Skeletal muscle satellite cell (primary cell): ENCODE measurements around the gene CCDC172.

Experiments
- H3K27me3 ChIP-seq: 2 replicates; pipeline ENCODE4 v1.7.0; 2013; ENCODE audit warnings: low read length; ENCODE audit not compliant: control insufficient read depth, insufficient read depth
- H3K36me3 ChIP-seq: 2 replicates; pipeline ENCODE4 v1.7.0; 2013; ENCODE audit warnings: mild to moderate bottlenecking, control low read depth, low read length; ENCODE audit not compliant: insufficient read depth
- H3K4me1 ChIP-seq: 2 replicates; pipeline ENCODE4 v1.7.0; 2013; ENCODE audit warnings: low read length; ENCODE audit not compliant: control insufficient read depth, insufficient read depth
- H3K4me2 ChIP-seq: 2 replicates; pipeline ENCODE4 v1.7.0; 2013; ENCODE audit warnings: mild to moderate bottlenecking, low read length
- H3K4me3 ChIP-seq: 2 replicates; pipeline ENCODE4 v1.7.0; 2013; ENCODE audit warnings: low read length
- H3K9ac ChIP-seq: 2 replicates; pipeline ENCODE4 v1.7.0; 2013; ENCODE audit warnings: mild to moderate bottlenecking, low read depth, low read length, moderate library complexity
- H3K9me3 ChIP-seq: replicated peaks from 2 replicates; pipeline ENCODE4 v1.7.0; 2013; ENCODE audit warnings: mild to moderate bottlenecking, control low read depth, low read length

CCDC172 gene

DNA sequence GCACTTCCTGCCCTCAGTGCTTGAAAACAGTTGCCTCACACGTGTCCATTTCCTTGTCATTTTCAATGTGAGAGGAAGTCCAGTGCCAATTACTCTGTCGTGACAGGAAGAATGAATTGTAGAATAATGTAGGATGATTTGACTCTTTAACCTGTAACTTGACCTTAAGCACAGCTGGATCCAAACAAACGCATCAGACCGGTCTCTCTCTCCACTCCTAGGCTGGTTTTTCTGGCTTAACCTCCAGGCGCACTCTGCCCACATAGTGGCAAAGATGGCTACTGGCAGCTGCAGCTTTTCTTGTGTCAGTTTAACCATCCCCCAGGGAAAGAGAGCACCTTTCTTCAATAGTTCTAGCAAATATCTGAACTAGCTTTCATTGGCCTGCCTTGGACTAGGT, 74.0 kb downstream of the CCDC172 start:
- Histone ChIP-seq H3K36me3 (no peaks in the 10 kb centered on the region), H3K9ac (no peak overlapping the region), H3K27me3 (no peaks in the 10 kb centered on the region), H3K9me3 (no peaks in the 10 kb centered on the region), H3K4me2 (no peak overlapping the region), H3K4me1 (no peaks in the 10 kb centered on the region), H3K4me3 (no peak overlapping the region)

DNA sequence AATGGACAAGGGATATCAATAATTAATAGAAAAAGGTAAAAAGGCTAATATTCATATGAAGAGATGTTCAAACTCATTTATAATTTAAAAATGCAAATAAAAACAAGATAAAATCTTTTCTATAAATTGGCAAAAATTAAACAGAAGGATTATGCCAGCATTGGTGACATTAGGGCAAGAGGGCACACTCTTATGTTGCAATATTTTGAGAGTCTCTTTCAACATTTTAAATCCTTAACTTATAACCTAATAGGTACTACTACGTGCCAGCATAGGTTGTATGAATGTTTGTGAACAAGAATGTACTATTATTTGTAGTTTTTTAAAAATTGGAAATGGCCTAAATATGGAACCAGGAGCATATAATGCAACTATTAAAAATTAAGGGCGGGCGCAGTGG, 78.6 kb downstream of the CCDC172 start:
- H3K4me1 ChIP-seq = no peaks in the 10 kb centered on the region
- H3K4me3 ChIP-seq = no peak overlapping the region
- no peak overlapping the region for H3K4me2 ChIP-seq
- H3K9ac ChIP-seq = no peak overlapping the region
- H3K27me3 ChIP-seq = no peaks in the 10 kb centered on the region
- no peaks in the 10 kb centered on the region for H3K36me3 ChIP-seq
- no peaks in the 10 kb centered on the region for H3K9me3 ChIP-seq

DNA sequence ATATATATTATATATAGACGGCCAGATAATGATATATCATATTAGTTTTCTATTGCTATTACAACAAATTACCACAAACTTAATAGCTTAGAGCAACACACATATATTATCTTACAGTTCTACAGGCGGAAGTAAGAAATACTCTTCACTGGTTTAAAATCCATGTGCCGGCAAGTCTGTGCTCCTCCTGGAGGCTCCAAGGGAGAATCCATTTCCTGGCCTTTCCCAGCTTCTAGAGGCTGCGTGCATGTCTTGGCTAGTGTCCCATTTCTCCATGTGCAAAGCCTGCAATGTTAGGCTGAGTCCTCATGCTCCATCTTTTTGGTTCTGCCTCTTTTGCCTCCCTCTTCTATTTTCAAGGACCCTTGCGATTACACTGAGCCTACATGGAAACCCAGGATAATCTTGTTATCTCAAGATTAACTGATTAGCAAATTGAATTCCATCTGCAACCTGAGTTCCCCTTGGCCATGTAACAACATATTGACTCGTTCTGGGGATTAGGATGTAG, 79.5 kb downstream of the CCDC172 start:
- H3K4me1 ChIP-seq = no peaks in the 10 kb centered on the region
- H3K9ac ChIP-seq = no peak overlapping the region
- no peaks in the 10 kb centered on the region for H3K9me3 ChIP-seq
- no peaks in the 10 kb centered on the region for H3K36me3 ChIP-seq
- H3K27me3 ChIP-seq = no peaks in the 10 kb centered on the region
- H3K4me3 ChIP-seq = no peak overlapping the region
- H3K4me2 ChIP-seq = no peak overlapping the region

DNA sequence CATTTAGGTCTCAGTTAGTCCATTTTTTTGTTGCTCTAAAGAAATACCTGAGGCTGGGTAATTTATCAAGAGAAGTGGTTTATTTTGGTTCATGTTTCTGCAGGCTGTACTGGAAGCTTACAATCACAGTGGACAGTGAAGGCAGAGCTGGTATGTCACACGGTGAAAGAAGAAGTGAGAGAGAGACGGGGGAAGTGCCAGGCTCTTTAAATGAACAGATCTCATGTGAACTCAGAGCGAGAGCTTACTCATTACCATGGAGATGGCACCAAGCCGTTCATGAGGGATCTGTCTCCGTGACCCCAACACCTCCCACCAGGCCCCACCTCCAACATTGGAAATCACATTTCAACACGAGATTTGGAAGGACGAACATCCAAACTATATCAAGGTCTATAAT, 84.5 kb downstream of the CCDC172 start:
- no peaks in the 10 kb centered on the region for H3K4me1 ChIP-seq
- H3K9ac ChIP-seq = no peak overlapping the region
- H3K27me3 ChIP-seq = no peaks in the 10 kb centered on the region
- H3K36me3 ChIP-seq = no peaks in the 10 kb centered on the region
- H3K4me2 ChIP-seq = no peak overlapping the region
- no peak overlapping the region for H3K4me3 ChIP-seq
- H3K9me3 ChIP-seq = no peaks in the 10 kb centered on the region

DNA sequence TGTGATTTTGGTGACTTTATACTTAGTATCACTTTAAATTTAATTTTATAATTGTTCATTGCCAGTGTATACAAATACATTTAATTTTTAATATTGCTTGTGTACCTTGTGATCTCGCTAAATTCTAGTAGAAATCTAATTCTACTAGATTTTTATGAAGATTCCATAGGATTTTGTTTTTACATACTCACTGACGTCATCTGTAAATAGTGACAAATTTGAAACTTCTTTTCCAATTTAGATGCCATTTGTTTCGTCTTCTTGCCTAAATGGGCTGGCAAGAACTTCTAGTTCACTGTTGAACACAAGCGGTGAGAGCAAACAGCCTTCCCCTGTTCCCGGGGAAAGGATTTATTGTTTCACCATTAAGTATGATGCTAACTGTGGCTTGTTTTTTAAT, 86.1 kb downstream of the CCDC172 start:
- no peak overlapping the region for H3K9ac ChIP-seq
- H3K27me3 ChIP-seq = no peaks in the 10 kb centered on the region
- H3K4me2 ChIP-seq = no peak overlapping the region

DNA sequence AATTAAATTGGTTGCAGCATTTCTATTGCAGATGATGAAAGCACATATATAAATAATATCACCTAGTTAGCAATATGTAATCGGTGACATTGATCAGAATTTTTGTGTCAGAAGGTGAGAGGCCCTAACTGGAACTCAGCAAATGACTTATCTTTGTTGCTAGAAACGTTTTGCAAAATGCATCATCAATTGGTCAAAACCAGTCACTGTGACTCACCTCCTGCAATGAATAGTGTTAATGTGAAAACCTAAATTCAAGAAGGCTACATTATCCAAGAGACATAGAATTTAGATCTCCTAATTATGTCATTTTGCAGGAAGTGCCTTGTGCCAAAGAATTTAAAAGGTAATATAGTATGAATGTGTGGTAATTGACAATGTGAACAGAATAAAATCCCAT, 93.6 kb downstream of the CCDC172 start:
- Histone ChIP-seq H3K27me3 (no peaks in the 10 kb centered on the region), H3K4me3 (no peak overlapping the region), H3K9ac (no peak overlapping the region), H3K4me1 (peaks cover 5% of the 10 kb centered on the region), H3K9me3 (no peaks in the 10 kb centered on the region), H3K36me3 (no peaks in the 10 kb centered on the region), H3K4me2 (no peak overlapping the region)

More for the DNA sequence above, 86.1 kb downstream of the CCDC172 start:
- Histone ChIP-seq H3K4me1 (no peaks in the 10 kb centered on the region), H3K4me3 (no peak overlapping the region), H3K9me3 (no peaks in the 10 kb centered on the region), H3K36me3 (no peaks in the 10 kb centered on the region)

DNA sequence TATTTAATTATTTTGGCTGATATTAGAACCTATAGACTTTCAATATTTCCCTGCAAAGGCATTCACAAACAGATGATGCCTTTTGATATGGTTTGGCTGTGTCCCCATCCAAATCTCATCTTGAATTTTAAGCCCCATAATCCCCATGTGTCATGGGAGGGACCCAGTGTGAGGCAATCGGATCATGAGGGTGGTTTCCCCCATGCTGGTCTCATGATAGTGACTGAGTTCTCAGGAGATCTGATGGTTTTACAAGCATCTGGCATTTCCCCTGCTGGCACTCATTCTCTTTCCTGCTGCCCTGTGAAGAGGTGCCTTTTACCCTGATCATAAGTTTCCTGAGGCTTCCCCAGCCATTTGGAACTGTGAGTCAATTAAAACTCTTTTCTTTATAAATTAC, 94.1 kb downstream of the CCDC172 start:
- no peak overlapping the region for H3K4me2 ChIP-seq
- H3K9ac ChIP-seq = no peak overlapping the region
- no peaks in the 10 kb centered on the region for H3K9me3 ChIP-seq
- H3K4me3 ChIP-seq = no peak overlapping the region
- H3K4me1 ChIP-seq = peaks cover 5% of the 10 kb centered on the region
- H3K27me3 ChIP-seq = no peaks in the 10 kb centered on the region
- no peaks in the 10 kb centered on the region for H3K36me3 ChIP-seq

DNA sequence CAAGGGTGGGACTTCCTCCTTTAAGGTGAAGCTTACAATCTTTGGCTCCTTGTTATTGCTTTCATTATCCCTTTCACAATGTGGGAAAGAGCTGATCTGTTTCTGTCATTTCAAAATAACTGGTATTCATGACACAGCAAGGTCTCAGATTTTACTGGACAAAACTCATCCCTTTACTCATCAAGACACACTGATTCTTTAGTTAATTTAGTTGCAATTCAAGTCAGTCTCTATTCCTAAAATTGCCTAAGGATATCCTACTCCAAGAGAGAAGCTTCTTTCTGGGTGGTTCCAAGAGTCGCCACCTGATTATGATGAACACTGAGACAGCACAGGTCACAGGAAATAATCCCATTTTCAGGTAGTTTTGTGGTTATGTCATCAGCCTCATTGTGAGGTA, 97.6 kb downstream of the CCDC172 start:
- Histone ChIP-seq H3K4me2 (no peak overlapping the region), H3K4me1 (peaks cover 5% of the 10 kb centered on the region), H3K4me3 (no peak overlapping the region), H3K9ac (no peak overlapping the region), H3K36me3 (no peaks in the 10 kb centered on the region), H3K9me3 (no peaks in the 10 kb centered on the region), H3K27me3 (no peaks in the 10 kb centered on the region)

DNA sequence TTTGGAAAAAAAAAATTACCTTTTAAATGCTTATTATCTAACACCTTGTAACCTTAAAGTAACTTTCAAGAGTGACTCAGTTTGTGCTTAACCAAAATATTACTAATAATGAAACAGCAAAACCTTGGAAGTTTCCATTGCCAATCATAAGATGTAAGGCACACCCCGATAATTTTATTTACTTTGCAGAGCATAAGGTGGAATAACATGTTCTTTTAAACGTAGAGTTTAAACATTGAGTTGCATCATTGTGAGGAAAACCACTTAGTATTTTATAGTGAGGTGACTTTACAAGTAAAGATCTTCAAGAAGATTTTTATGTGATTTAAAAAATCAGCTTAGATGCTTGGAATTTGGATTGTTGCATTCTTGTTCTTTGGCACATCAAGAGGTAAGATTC, 103.4 kb downstream of the CCDC172 start, which contains the start of gene PNLIPRP3:
TSS of gene PNLIPRP3 (plus strand) at position 177 of the 400 bp plus-strand sequence. CDS start at position 343, 166 bp downstream.
- no peaks in the 10 kb centered on the region for H3K36me3 ChIP-seq
- H3K4me1 ChIP-seq = no peaks in the 10 kb centered on the region
- no peak within 1 kb of the TSS for H3K9ac ChIP-seq
- H3K4me2 ChIP-seq = no peak within 1 kb of the TSS
- H3K27me3 ChIP-seq = no peaks in the 10 kb centered on the region
- no peak within 1 kb of the TSS for H3K4me3 ChIP-seq
- no peaks in the 10 kb centered on the region for H3K9me3 ChIP-seq

DNA sequence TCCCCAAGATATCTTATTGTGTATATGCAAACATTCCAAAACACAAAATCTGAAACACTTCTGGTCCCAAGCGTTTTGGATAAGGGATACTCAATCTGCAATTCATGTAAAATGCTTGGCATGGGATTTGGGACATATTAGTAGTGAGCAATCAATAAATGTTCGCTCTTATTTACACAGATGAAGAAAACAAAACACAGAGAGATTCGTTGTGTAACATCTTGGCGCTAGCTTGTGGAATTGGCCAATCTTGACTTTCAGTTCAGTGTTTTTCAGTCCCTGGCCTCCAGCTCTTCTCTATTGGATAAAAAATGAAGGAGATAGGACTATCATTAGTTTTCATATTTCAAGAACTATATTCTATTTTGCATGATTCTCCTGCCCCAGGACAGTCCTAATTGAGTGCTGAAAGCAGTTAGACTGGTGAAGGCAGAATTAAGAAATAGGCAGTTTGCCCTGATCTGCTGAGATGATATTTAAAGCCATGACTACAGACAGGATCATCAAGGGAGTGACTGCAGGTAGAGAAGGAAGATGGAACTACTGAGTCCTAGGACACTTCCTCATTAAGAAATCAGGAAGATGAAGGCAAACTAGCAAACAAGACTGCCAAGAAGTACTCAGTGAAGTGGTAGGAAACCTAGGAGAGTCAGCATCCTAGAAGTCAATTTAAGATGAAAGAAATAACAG, 105.2 kb downstream of the CCDC172 start:
- no peak overlapping the region for H3K4me2 ChIP-seq
- no peak overlapping the region for H3K4me3 ChIP-seq
- no peaks in the 10 kb centered on the region for H3K36me3 ChIP-seq
- no peaks in the 10 kb centered on the region for H3K27me3 ChIP-seq
- no peaks in the 10 kb centered on the region for H3K9me3 ChIP-seq
- no peaks in the 10 kb centered on the region for H3K4me1 ChIP-seq
- no peak overlapping the region for H3K9ac ChIP-seq
